Prostate gland (tissue), 2 donors: ENCODE data around the gene ANXA6.

ENCODE experiments used
- CTCF ChIP-seq, 4 experiments: fragments of 200-600 bp in 2 of 4; fragments of 450-650 bp in 2 of 4; sonication (generic) in 2 of 4; IDR thresholded peaks; 1 replicate in 3 of 4; 2 replicates in 1 of 4; pipeline ENCODE4 v1.5.1; 2016 to 2019; ENCODE audit warnings: antibody characterized with exemption in 4 of 4, mild to moderate bottlenecking in 2 of 4, moderate library complexity in 2 of 4
- POLR2A ChIP-seq: fragments of 450-650 bp; IDR thresholded peaks from one replicate; pipeline ENCODE4 v1.6.1; 2016; ENCODE audit warnings: antibody characterized with exemption, mild to moderate bottlenecking
- POLR2AphosphoS5 ChIP-seq: sonication (generic); formaldehyde crosslinking; IDR thresholded peaks from one replicate; pipeline ENCODE4 v1.6.1; 2017; ENCODE audit warnings: antibody characterized with exemption

- TF ChIP-seq CTCF (IDR thresholded peaks at IDR 0.05) (no peak), POLR2AphosphoS5 (no peak), POLR2A (no peak)
Observed at GRCh38 chr5:151087486-151087885, 70.1 kb downstream of the ANXA6 start.
